ENCODE results near the gene KCTD17.

Gene KCTD17

DNA sequence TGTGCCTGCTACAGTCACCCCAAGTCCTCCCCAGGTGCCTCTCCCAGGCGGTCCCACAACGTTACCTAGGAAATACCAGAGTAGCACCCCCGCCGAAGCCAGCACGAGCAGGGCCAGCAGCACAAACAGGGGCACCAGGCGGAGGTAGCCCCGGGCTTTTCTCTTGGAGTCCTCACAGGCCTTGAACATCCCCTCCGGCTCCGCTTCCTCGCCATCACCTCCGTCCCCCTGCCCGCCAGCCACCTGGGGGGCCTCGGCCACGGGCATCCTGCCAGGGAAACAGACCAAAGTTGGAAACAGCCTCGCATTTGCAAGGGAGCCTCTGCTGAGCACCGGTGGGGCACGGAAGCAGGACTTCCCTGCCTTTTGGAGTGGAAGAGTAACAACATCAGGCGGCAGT lies 51.6 kb downstream of the KCTD17 start:
- no peak for DNase-seq

DNA sequence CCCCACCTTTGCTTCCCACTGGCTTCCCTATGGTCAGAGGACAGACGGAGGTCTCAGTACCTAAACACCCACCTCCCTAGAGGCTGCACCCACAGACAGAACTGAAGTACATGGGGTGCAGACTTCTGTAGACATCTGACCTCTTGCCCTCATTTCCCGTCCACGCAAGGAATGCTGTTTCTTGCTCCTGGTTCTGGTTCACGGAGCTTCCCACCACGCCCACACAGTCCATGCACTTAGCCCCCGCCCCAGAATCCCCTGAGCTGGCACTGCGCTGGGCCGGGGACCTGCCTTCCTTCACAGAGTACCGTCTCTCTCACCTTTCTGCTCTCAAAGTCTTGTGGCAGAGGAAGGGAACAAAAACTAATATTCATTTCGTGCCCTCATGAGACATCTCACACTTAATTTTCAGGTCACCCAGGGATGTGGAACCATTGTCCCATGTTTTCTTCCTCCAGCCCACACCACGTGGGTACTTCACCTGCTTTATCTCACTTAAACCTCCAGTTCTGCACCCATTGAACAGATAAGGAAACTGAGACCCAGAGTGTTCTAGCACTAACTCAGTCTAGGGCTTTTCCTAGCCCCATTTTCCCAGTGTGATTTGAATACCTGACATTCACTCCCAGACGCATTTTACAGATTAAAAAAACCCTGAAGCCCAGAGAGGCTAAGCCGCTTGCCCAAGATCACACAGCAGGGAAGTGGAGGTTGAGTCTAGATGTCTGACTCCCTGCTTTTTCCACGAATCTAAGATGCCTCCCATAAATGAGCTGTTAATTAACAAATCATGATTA lies 52.3 kb downstream of the KCTD17 start:
- DNase-seq: no peak

DNA sequence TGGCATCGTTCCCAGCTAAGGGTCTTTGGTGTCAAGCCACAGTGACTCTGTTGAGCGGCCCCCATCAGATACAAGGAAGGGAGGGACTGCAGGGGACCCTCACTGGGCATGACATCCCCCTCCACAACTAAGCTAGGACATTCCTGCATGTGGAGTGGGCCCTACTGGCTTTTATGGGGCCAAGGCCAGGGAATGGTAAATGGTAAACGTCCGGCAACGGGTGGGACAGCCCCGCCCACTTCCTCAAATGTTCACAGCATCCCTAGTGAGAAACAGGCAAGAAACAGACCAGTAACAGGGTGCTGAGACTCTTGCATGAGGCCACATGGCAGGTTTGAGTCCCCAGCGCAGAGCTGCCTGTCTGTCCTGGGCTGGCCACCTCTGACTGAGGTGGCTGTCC lies 53.6 kb downstream of the KCTD17 start:
- DNase-seq: no peak

DNA sequence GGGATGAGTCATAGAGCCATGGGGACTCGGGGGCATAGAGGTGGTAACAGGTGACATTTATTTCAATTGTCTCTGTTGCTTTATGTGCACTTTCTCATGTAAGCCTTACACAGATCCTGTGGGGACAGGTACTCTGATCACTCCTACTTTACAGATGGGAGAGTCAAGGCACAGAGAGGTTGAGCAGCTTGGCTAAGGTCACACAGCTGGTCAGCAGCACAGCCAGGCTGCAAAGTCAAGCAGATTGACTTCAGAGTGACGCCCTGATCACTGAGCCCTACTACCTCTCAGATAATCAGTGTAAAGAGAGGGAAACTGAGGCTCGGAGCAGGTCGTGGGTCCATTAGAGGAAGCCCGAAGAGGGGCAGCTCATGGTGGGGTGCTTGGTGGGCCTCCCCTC lies 54.4 kb downstream of the KCTD17 start:
- DNase-seq: no peak

DNA sequence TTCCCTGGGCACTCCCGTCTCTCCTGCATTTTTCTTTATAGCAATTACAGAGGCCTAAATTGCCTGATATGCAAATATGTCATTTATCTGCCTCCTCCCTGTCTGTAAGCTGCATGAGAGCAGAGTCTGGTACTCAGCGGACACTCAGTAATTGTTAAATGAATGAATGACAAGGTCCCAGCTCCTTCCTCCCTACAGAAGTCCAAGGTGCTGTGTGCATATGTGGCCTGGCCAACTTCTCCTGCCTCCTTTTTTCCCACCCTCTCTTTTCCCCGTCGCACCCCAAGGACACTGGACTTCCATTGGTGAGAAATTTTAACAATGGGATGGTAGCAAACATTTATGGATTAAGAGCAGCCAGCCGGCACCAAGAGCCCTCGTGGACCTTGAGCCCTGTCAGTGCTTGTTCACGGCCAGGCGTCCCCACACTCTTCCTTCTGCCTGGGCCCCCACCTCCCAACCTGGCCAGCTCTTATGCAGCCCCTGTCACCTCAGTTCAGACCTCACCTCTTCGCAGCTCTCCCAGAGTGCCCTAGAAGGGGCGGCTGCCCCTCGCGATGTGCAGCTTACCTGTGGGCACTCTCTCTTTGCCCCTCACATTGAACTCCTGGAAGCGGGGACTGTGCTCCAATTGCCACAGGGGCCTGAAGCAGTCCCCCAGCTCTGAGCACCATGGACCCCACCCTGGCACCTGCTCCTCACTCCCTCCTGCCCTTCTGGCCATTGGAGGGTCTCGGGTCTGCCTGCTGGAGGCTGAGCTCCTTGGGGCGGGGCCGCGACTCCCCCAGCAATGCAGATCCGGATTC lies 56.5 kb downstream of the KCTD17 start:
- DNase-seq: no peak

DNA sequence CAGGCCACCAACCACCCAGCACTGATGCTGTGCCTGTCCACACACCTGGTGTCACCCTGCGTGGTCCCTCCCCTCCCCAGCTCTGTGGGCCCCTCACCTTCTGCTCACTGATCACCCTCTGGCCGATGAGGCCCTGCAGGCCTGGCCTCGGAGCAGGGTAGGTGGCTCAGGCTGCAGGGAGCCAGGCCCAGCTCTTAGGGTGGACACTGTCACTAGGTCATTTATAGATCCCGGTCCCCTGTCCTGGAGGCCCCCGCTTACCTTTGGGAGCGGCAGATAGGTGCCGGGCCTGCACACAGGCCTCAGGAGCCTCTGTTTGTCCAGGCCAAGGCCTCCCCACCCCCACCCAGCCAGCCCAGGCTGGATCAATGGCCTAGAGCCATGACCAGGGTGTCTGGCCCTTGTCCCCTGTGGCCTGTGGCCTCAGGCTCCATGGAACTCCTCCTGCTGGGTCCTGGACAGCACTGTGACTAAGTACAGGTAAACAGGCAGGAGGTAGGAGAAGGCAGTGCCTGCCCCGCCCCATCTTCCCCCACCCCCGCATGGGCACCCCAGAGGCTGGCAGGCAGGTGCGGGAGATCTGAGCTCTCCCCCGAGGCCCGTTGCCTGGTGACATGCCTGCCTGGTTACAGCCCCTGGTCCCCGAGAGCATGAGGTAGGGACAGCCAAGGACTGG lies 57.8 kb downstream of the KCTD17 start, which contains the start of gene TMPRSS6:
TMPRSS6 (minus strand) TSS at position 472 of the 676 bp plus-strand sequence. CDS start 6,296 bp downstream, outside the sequence.
- DNase-seq: no peak

DNA sequence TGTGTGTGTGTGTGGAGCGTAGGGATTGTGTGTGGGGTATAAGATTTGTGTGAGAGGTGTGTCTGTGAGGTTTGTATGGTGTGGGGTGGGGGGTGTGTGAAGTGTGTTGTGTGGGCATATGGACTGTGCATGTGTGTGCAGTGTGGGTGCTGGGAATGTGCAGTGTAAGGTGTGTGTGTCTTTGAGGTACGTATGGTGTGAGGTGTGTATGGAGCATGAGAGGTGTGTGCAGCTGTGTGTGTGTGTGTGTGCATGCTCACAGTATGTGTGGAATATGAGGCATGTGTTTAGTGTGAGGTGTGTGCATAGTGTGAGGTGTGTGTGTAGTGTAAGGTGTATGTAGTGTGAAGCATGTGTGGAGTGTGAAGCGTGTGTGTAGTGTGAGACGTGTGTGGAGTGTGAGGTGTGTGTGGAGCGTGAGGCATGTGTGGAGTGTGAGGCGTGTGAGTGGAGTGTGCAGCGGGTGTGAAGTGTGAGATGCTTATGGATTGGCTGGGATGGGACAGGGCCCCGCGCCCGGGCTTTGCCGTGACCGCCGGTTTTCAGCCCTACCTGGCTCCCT lies 59.7 kb downstream of the KCTD17 start:
- no peak for DNase-seq

DNA sequence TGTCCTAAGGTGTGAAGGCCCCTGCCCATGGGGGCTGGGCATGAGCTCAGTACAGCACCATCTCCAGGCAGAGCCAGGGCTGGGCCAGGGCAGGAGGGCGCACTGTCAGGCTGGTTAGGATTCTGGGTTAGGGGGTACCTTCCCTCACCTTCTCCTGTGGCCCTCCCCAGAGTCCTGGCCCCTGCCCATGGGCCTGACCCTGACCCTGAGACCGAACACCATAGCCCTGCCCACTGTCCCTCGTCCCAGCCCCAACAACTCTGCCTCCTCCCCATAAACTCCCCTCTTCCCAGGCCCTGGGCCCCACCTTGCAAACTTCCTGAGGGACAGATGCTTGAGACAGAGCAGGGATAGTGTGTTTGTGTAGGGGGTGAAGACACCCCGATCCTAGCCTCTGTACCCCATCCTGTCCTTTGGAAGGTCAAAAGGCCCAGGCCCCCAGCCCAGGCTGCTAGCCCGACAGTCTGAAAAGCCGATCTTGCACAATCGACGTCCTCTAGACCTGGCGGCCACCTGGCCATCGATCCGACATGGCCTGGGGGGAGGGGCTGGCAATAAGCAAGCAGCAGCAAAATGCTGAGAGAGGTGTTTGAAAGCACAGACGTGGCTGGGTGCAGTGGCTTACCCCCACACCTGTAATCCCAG lies 60.7 kb downstream of the KCTD17 start:
- DNase-seq: no peak
